Activated T-helper 1 cell treated with anti-CD3 and anti-CD28 coated beads, Interleukin-12 subunit alpha, Interleukin-12 subunit beta, Interleukin-2, Interleukin-4 antibody, amounts not matched to agents 30 ng/mL and 10 ng/mL and 1 ng/mL, durations not matched to agents 14 hours and 24 hours and 36 hours (primary cell): ENCODE results near the gene TMEM82. TPM values are rescaled to one million over a fixed set of nuclear protein-coding genes. Genes with fewer than 3 reads are reported as not detected.
A peak's percentile ranks its signal among the peaks of the same experiment; 100 is the strongest.

Experiments used
- DNase-seq: peaks from one replicate; pipeline ENCODE4 v3.0.0; 2021; ENCODE audit warnings: low spot score
- H3K27ac Mint-ChIP-seq: one replicate; pipeline ENCODE4 v1.8.0; 2021; ENCODE audit warnings: mild to moderate bottlenecking, mixed read lengths
- H3K27me3 Mint-ChIP-seq: one replicate; pipeline ENCODE4 v1.8.0; 2022; ENCODE audit warnings: mild to moderate bottlenecking, moderate library complexity, mixed read lengths; ENCODE audit not compliant: insufficient read depth
- H3K36me3 Mint-ChIP-seq: one replicate; pipeline ENCODE4 v1.8.0; 2021; ENCODE audit warnings: low read depth, mixed read lengths
- H3K4me1 Mint-ChIP-seq: one replicate; pipeline ENCODE4 v1.8.0; 2021; ENCODE audit warnings: low read depth, mixed read lengths
- H3K4me3 Mint-ChIP-seq: one replicate; pipeline ENCODE4 v1.8.0; 2021; ENCODE audit warnings: mild to moderate bottlenecking, moderate library complexity, mixed read lengths
- H3K9me3 Mint-ChIP-seq: one replicate; pipeline ENCODE4 v1.8.0; 2021; ENCODE audit warnings: mixed read lengths
- intact Hi-C: fragments of 100-400 bp; cut with micrococcal nuclease; formaldehyde crosslinking; loops from one replicate; pipeline ENCODE4 v1.15.1; 2024
- total RNA-seq: library from RNA; stranded (reverse); gene quantifications from 2 replicates; pipeline ENCODE4 v1.2.3, GENCODE V29; 2022

TMEM82 gene
- total RNA-seq, 1 donor from 2014 or later, result not detected

DNA sequence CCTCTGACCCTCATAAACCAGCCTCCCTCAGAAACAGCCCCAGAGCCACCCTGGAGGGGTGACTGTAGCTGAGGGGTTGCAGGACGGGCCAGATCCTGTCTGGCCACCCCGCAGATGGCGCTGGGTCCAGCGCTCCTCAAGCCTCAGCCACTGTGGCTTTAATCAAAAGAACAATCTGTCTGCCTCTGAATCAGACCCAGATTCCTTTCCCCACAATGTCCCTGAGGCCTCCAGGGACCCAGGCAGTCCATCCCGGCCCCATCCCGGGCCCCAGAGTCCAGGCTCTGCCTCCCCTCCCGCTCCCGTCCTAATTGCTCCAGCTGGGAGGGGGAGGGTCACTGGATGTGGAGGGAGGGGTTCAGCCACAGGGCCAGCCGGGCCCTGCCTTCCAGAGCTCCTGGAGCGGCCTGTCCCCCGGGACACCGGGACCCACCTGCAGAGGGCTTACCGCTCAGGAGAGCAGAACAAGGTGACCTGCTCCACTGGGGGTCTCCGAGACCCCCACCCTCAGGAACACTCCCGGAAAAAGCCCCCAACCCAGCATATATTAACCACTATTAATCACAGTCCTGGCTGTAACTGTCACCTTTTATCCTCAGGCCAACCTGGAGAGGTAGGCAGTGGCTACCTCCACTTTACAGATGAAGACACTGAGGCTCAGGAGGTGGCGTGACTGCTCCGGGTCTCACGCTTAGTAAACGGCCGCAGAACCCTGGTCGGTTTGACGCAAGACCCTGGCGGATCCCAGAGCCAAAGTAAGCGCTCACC lies 15.5 kb downstream of the TMEM82 start:
- Mint-ChIP-seq H3K27ac (no peak overlapping the region), H3K4me3 (peak overlapping the region; percentile 40)

DNA sequence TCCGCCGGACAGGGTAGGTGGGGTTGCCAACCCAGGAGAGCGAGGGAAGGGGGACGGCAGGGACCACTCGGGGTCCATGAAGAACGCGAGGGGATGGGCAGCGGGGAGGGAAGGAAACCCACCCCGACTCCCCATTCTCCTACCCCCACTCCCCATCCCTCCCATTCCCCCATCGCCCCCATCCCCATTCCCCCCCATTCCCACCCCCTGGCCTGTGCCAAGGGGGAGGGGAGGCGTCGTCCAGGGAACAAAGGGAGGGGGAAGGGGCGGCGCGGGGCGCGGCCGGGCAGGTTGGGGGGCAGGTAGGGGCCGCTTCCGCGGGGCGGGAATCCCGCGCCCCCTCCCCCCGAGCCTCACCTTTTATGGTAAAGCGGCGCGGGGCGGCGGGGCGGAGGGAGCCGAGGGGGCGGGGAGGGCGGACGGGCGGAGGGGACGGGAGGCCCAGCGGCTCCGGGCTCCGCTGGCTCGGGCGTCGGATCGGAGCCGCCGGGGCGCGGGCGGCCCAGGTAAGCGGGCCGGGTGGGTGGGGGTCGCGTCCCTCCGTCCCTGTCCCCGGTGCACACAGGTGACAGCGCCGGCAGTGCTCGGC lies 16.1 kb downstream of the TMEM82 start, which contains the start of gene FBLIM1:
TSS of gene FBLIM1 (plus strand) at position 453 of the 589 bp plus-strand sequence. CDS start 6,189 bp downstream, outside the sequence.
- H3K36me3 Mint-ChIP-seq, result no peaks in the 10 kb centered on the region
- intact Hi-C loops, result no loop called here
- peaks cover 47% of the 10 kb centered on the region for H3K27me3 Mint-ChIP-seq
- DNase-seq, result no peak
- peak within 1 kb of the TSS; percentile 40 for H3K4me3 Mint-ChIP-seq
- peaks cover 5% of the 10 kb centered on the region for H3K4me1 Mint-ChIP-seq
- no peaks in the 10 kb centered on the region for H3K9me3 Mint-ChIP-seq
- H3K27ac Mint-ChIP-seq, result no peak within 1 kb of the TSS

More for the DNA sequence above, 15.5 kb downstream of the TMEM82 start:
- Mint-ChIP-seq H3K36me3 (no peaks in the 10 kb centered on the region), H3K9me3 (no peaks in the 10 kb centered on the region), H3K27me3 (peaks cover 47% of the 10 kb centered on the region), H3K4me1 (peaks cover 5% of the 10 kb centered on the region)
- DNase-seq, result no peak
- intact Hi-C loops, result no loop called here

DNA sequence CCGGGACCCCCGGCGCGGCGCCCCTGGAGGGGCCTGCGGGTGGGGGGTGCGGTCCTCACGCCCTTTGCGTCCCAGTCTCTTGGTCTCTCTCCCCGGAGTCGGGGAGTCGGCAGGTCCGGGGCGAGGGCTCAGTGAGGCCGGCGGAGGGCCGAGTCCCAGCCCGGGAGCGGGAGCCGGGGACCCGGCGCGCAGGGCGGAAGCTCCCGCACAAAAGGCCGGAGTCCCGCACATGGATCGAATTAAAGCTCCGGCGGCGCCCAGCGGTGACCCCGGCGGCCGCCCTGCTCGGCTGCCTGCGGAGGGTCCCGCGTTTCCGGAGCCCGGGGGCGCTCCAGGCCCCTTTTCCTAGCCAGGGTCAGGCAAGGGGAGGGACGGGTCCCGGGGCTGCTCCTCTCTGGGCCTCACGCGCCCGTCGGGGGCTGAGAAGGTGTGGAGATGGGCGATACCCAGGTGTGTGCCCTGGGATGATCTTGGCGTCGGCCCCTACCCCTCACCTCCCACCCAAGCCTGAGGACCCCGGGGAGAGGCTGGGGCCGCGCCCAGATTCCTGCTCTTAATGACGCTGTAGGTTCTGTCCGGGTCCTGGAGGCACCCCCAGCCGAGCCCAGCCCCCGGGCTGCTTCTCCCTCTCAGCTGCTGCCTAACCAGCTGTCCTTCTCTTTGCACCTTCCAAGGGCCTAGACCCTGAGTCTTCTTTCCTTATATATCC lies 16.8 kb downstream of the TMEM82 start:
- DNase-seq, result no peak
- Mint-ChIP-seq H3K4me3 (no peak overlapping the region), H3K27me3 (peaks cover 49% of the 10 kb centered on the region), H3K9me3 (no peaks in the 10 kb centered on the region), H3K27ac (no peak overlapping the region), H3K36me3 (no peaks in the 10 kb centered on the region), H3K4me1 (peaks cover 5% of the 10 kb centered on the region)
- intact Hi-C loops, result no loop called here

DNA sequence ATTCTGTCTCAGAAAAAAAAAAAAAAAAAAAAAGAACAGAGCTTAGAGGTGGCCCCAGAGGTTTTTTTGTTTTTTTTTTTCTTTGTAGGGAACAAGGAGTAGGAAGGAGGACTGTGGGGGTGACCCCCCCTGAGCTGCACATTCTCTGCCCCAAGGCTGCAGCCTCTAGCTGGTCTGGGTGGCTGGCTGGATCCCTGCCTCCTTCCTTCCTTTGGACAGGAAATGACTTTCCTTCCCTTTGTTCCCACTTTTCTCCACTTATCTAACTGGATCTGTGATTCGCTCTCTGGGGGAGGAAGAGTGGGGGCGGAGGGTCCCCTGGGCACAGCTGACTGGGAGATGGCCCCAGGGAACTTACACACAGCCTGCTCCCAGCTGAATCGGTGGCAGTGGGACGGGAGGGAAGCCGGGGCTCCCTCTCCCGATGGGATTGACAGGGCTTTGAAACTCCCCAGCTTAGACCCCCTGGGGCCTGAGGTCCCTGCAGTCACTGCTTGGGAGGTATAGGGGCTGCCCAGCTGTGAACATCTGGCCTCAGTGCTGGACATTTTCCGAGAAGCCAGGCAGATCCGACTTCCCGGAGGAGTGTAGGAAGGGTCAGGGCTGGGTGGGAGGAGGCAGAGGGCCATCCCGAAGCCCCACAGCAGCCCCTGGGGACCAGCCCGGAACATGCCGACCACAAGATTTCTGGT lies 18.4 kb downstream of the TMEM82 start:
- Mint-ChIP-seq H3K27ac (no peak overlapping the region), H3K27me3 (peaks cover 46% of the 10 kb centered on the region), H3K36me3 (no peaks in the 10 kb centered on the region), H3K9me3 (no peaks in the 10 kb centered on the region), H3K4me1 (peaks cover 5% of the 10 kb centered on the region), H3K4me3 (no peak overlapping the region)
- DNase-seq, result no peak
- intact Hi-C loops, result no loop called here

DNA sequence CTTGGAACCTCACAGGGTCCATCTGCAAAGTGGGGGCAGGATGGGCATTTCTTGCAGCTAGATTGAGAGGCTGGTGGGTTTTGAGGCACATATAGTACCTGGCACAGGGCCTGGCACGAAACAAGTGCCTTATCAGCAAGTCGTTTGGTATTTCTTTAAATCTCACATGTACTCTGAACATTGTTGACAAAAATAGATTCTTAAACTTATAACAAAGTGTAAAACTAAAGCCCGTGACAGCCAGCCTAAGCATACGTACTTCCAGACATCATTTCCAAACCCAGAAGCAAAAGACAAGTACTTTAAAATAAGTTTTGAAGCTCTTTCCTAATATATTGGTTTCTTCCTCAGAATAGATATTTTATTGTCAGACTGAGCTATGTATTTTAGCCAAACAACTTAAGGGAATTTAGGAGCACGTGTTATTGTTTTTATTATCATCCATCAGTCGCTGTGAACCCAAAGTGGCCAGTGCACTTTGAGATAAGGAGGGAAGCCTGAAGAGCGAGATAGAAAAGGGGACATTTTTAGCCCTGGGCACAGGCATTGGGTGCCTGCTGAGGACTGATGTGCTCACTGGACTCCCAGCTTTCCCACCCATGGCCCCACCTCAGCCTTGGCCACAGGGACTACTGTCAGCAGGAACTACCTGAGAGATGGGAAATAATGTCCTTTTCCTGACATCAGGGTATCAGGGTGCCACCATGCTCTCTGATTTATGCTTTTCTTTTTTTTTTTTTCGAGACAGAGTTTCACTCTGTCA lies 19.2 kb downstream of the TMEM82 start:
- intact Hi-C loops, result no loop called here
- Mint-ChIP-seq H3K27ac (no peak overlapping the region), H3K36me3 (no peaks in the 10 kb centered on the region), H3K4me1 (no peaks in the 10 kb centered on the region), H3K9me3 (no peaks in the 10 kb centered on the region), H3K27me3 (peaks cover 40% of the 10 kb centered on the region), H3K4me3 (no peak overlapping the region)
- no peak for DNase-seq

DNA sequence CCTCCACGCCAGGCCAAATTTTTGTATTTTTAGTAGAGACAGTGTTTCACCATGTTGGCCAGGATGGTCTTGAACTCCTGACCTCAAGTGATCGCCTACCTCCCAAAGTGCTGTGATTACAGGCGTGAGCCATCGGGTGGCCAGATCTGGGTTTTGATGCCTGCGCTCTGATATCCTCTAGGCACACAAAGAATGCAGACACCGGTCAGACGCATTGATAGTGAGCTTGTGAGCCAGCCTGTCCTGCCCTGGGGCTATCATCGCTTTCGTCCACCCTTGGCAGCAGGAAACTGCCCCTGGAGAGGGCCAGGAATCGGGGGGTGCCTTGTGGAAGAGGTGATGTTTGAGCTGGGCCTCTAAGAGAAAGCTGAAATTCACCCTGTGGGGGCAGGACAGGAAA lies 20.2 kb downstream of the TMEM82 start:
- Mint-ChIP-seq H3K9me3 (no peaks in the 10 kb centered on the region), H3K4me1 (no peaks in the 10 kb centered on the region), H3K27ac (no peak overlapping the region), H3K36me3 (no peaks in the 10 kb centered on the region), H3K4me3 (no peak overlapping the region), H3K27me3 (peaks cover 32% of the 10 kb centered on the region)
- DNase-seq, result no peak
- intact Hi-C loops, result no loop called here

DNA sequence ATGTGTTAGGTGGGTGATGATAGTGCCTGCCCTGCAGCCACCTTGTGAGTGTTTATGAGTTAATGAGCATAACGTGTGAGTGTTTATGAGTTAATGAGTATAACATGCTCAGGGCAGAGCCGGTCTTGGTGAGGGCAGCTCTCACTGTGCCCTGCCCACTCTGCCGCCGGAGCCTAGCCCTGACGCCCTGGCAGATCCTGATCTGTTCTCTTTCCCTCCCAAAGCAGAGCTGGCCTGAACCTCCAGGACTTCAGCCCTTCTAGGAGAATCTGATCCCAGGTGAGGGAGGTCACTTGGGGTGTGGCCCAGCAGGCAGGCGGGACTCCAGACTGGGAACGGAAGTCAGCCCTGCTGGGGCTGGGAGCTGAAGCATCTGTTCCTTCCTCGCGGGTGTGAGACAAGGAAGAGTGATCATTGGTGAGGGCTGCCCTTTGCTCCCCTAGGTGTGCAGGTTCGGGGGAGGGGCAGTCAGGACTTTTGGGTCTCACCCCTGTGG lies 22.0 kb downstream of the TMEM82 start:
- intact Hi-C loops, result no loop called here
- Mint-ChIP-seq H3K4me3 (no peak overlapping the region), H3K4me1 (no peaks in the 10 kb centered on the region), H3K9me3 (no peaks in the 10 kb centered on the region), H3K27me3 (peaks cover 27% of the 10 kb centered on the region), H3K27ac (no peak overlapping the region), H3K36me3 (no peaks in the 10 kb centered on the region)
- DNase-seq, result no peak

DNA sequence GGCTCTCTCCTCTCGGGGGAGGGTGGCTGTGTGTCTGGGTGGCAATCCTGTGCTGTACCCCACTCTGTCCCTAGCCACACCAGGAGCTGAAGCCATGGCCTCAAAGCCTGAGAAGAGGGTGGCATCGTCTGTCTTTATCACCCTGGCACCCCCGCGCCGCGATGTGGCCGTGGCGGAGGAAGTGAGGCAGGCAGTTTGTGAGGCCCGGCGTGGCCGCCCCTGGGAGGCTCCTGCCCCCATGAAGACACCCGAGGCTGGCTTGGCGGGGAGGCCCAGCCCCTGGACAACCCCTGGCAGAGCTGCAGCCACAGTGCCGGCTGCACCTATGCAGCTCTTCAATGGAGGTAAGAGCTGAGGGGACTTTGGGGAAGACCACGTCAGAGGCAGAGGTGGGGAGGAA lies 22.6 kb downstream of the TMEM82 start:
- Mint-ChIP-seq H3K4me3 (no peak overlapping the region), H3K9me3 (no peaks in the 10 kb centered on the region), H3K4me1 (no peaks in the 10 kb centered on the region), H3K36me3 (no peaks in the 10 kb centered on the region), H3K27me3 (peaks cover 22% of the 10 kb centered on the region), H3K27ac (no peak overlapping the region)
- no peak for DNase-seq
- intact Hi-C loops, result no loop called here

DNA sequence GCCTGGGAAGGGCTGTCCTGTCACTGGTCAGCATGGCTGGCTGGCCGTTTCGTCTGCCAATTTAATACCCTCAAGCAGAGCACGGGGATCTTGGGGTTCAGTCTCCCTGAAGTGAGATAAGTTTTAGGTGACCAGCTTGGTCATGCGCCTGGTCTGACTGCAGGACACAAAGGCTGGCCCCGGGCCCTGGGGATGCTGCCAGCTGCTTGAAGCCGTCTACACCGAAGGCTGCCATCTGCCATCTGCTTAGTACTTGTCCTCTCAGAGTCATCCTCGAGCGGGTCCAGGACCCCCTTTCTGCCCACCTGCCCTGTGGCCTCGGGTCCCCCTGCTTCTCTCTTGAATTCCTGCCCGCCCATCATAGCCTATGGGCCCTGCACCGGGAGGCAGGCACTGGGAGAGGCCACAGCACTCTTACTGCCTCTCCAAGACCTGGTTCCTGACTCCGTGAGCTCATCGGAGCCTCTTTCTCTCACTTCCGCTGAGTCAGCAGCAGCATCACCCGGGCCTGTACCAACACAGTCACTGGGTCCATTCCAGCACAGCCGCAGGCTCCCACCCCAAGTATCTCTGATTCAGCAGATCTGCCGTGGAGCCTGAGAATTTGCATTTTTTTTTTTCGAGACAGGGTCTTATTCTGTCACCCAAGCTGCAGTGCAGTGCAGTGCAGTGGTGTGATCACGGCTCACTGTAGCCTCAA lies 23.3 kb downstream of the TMEM82 start:
- Mint-ChIP-seq H3K4me1 (no peaks in the 10 kb centered on the region), H3K4me3 (no peak overlapping the region), H3K27me3 (peaks cover 15% of the 10 kb centered on the region), H3K9me3 (no peaks in the 10 kb centered on the region), H3K36me3 (no peaks in the 10 kb centered on the region), H3K27ac (no peak overlapping the region)
- intact Hi-C loops, result no loop called here
- DNase-seq, result no peak

DNA sequence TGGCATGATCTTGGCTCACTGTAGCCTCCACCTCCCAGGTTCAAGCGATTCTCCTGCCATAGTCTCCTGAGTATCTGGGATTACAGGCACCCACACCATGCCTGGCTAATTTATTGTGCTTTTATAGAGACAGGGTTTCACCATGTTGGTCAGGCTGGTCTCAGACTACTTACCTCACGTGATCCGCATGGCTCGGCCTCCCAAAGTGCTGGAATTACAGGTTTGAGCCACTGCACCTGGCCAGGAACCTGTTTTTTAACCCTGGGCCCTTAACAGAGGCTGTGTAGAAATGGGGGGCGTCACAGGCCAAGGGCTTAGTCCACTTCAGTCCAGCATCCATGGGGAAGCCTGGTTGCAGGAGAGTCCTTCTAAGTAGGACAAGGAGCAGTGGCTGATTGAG lies 25.6 kb downstream of the TMEM82 start:
- no peak for DNase-seq
- H3K9me3 Mint-ChIP-seq, result no peaks in the 10 kb centered on the region
- H3K27ac Mint-ChIP-seq, result no peak overlapping the region
- peaks cover 5% of the 10 kb centered on the region for H3K27me3 Mint-ChIP-seq
- H3K36me3 Mint-ChIP-seq, result no peaks in the 10 kb centered on the region
- intact Hi-C loops, result no loop called here
- H3K4me1 Mint-ChIP-seq, result no peaks in the 10 kb centered on the region
- no peak overlapping the region for H3K4me3 Mint-ChIP-seq

DNA sequence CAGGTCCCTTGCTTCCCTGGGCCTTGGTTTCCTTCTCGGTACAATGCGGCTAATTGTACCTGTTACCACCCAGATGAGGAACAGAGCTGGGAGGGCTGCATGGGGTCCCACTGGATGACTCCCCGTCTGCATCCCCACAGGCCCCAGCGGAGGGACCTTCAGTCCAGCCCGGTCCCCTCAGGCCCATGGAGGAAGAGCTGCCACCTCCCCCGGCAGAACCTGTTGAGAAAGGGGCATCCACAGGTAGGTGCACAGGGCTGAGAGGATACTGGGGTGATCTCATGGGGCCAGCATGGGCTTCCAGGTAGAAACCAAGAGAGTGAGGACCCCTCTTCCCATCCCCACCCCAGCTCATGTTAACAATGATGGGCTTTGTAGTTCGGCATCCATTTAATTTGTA lies 26.1 kb downstream of the TMEM82 start:
- DNase-seq, result no peak
- Mint-ChIP-seq H3K4me1 (no peaks in the 10 kb centered on the region), H3K27ac (no peak overlapping the region), H3K27me3 (peaks cover 5% of the 10 kb centered on the region), H3K4me3 (no peak overlapping the region), H3K9me3 (no peaks in the 10 kb centered on the region), H3K36me3 (no peaks in the 10 kb centered on the region)
- intact Hi-C loops, result no loop called here
